ENCODE measurements around the gene MEA1.

GRCh38 chr6:42962096-42962495 lies 51.6 kb downstream of the MEA1 start:
- TF ChIP-seq CTCF (IDR thresholded peaks at IDR 0.05; ENCODE audit: low read depth, low read length, missing input control), result no peak
- no peak for TF ChIP-seq GABPA (IDR thresholded peaks at IDR 0.05 in 1 of 2, conservative IDR thresholded peaks at IDR 0.05 in 1 of 2)
- no peak for TF ChIP-seq JUND (IDR thresholded peaks at IDR 0.05)
- TF ChIP-seq REST (IDR thresholded peaks at IDR 0.05), result no peak
- no peak for TF ChIP-seq HNF4A (conservative IDR thresholded peaks at IDR 0.05)
- no peak for TF ChIP-seq SP1 (IDR thresholded peaks at IDR 0.05)
- TF ChIP-seq HNF4G (IDR thresholded peaks at IDR 0.05), result no peak
- TF ChIP-seq ATF3 (IDR thresholded peaks at IDR 0.05), result no peak
- TF ChIP-seq TAF1 (conservative IDR thresholded peaks at IDR 0.05), result no peak
- no peak for TF ChIP-seq RAD21 (IDR thresholded peaks at IDR 0.05)
- no peak for TF ChIP-seq EGR1 (IDR thresholded peaks at IDR 0.05; ENCODE audit: low read depth in 2 of 2)
- TF ChIP-seq RXRA (IDR thresholded peaks at IDR 0.05), result no peak
- TF ChIP-seq ZBTB33 (IDR thresholded peaks at IDR 0.05), result no peak
- TF ChIP-seq FOXA1 (IDR thresholded peaks at IDR 0.05), result no peak
